Activated CD8-positive, alpha-beta T cell treated with anti-CD3 and anti-CD28 coated beads for 36 hours (primary cell): ENCODE measurements around the gene GABARAP. TPM values are rescaled to one million over a fixed set of nuclear protein-coding genes. Genes with fewer than 3 reads are reported as not detected.

ENCODE experiments used
- ATAC-seq: fragments of 200-7000 bp; cut with Tn5 transposase; one replicate; pipeline ENCODE4 v1.10.0; 2021; ENCODE audit warnings: mild to moderate bottlenecking, moderate library complexity
- CTCF ChIA-PET: fragments of 350-600 bp; sonication (Branson Sonifier 250); formaldehyde crosslinking; loops from one replicate; lab custom pipeline; 2021; ENCODE audit warnings: antibody characterized with exemption; lab: Charles Lee
- POLR2A ChIA-PET: fragments of 350-600 bp; sonication (Branson Sonifier 250); formaldehyde crosslinking; loops from one replicate; lab custom pipeline; 2021; ENCODE audit warnings: antibody characterized with exemption; lab: Charles Lee
- DNase-seq: peaks from one replicate; pipeline ENCODE4 v3.0.0-alpha.2; 2020
- H3K27ac Mint-ChIP-seq: one replicate; pipeline ENCODE4 v1.8.0; 2021; ENCODE audit warnings: mild to moderate bottlenecking, mixed read lengths
- H3K27me3 Mint-ChIP-seq: one replicate; pipeline ENCODE4 v1.8.0; 2021; ENCODE audit warnings: mixed read lengths
- H3K36me3 Mint-ChIP-seq: one replicate; pipeline ENCODE4 v1.8.0; 2021; ENCODE audit warnings: low read depth, mixed read lengths
- H3K4me1 Mint-ChIP-seq: one replicate; pipeline ENCODE4 v1.8.0; 2021; ENCODE audit warnings: low read depth, mixed read lengths
- H3K4me3 Mint-ChIP-seq: one replicate; pipeline ENCODE4 v1.8.0; 2021; ENCODE audit warnings: mild to moderate bottlenecking, moderate library complexity, mixed read lengths
- H3K9me3 Mint-ChIP-seq: one replicate; pipeline ENCODE4 v1.8.0; 2021; ENCODE audit warnings: mixed read lengths
- intact Hi-C: fragments of 100-400 bp; cut with micrococcal nuclease; formaldehyde crosslinking; loops from one replicate; pipeline ENCODE4 v1.10.0; 2022
- total RNA-seq, 2 experiments: library from RNA; stranded (reverse); gene quantifications; one replicate each; pipeline ENCODE4 v1.2.3, GENCODE V29; 2021
- TF ChIP-seq, protein P1 (sequence below): fragments of 200-600 bp; IDR thresholded peaks from one replicate; pipeline ENCODE4 v1.8.0; 2022; ENCODE audit warnings: antibody characterized with exemption, mild to moderate bottlenecking

Gene GABARAP
- total RNA-seq, 2 experiments from 2014 or later, result 104 to 118 TPM

DNA sequence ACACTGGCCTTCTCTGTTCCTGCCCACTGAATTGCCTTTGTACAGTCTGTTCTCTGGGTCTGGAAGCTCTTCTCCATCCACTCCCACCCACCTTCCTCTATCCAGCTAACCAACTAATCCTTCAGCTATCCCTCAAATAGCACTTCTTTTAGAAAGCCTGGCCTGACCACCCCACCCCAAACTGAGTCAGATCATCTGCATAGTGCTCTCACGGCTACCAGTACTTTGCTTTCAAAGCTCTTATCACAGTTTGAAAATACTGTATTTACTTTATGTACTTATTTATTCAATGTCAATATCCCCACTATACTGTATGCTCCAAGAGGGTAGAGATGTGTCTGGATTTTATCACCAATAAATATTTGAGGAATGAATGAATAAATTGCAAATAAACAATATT, 24.5 kb upstream of the GABARAP start:
- intact Hi-C loops, result no loop called here
- H3K36me3 Mint-ChIP-seq, result no peaks in the 10 kb centered on the region
- H3K4me3 Mint-ChIP-seq, result no peak overlapping the region
- ChIA-PET POLR2A (interaction anchor here (0.6 kb wide), 1 partner anchor 13 kb away, joined by 3 read pairs; no protein-coding TSS in a partner anchor), CTCF (interaction anchor here (0.9 to 4.5 kb wide), 6 partner anchors 14 to 221 kb away, joined by 3 to 21 read pairs (median 4); no protein-coding TSS in a partner anchor)
- TF ChIP-seq, protein P1, sequence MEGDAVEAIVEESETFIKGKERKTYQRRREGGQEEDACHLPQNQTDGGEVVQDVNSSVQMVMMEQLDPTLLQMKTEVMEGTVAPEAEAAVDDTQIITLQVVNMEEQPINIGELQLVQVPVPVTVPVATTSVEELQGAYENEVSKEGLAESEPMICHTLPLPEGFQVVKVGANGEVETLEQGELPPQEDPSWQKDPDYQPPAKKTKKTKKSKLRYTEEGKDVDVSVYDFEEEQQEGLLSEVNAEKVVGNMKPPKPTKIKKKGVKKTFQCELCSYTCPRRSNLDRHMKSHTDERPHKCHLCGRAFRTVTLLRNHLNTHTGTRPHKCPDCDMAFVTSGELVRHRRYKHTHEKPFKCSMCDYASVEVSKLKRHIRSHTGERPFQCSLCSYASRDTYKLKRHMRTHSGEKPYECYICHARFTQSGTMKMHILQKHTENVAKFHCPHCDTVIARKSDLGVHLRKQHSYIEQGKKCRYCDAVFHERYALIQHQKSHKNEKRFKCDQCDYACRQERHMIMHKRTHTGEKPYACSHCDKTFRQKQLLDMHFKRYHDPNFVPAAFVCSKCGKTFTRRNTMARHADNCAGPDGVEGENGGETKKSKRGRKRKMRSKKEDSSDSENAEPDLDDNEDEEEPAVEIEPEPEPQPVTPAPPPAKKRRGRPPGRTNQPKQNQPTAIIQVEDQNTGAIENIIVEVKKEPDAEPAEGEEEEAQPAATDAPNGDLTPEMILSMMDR, result no peak
- no peak for ATAC-seq
- H3K9me3 Mint-ChIP-seq, result no peaks in the 10 kb centered on the region
- H3K4me1 Mint-ChIP-seq, result peaks cover 17% of the 10 kb centered on the region
- H3K27me3 Mint-ChIP-seq, result peaks cover 17% of the 10 kb centered on the region
- H3K27ac Mint-ChIP-seq, result no peak overlapping the region
- no peak for DNase-seq

DNA sequence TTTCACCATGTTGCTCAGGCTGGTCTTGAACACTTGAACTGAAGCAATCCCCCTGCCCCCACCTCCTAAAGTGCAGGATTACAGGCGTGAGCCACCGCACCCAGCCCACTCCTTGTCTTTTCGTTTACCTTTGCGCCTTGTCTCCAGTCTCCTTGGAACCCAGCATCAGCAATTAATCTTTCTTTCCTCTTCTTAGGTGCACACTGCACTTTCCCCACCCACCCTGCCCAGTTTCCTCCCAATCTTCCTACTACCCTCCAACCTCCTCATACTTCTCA, 21.5 kb upstream of the GABARAP start:
- peaks cover 18% of the 10 kb centered on the region for H3K27me3 Mint-ChIP-seq
- no peaks in the 10 kb centered on the region for H3K9me3 Mint-ChIP-seq
- CTCF ChIA-PET, result no interaction called here
- H3K36me3 Mint-ChIP-seq, result peaks cover 12% of the 10 kb centered on the region
- DNase-seq (peak; percentile 14), ATAC-seq (no peak)
- POLR2A ChIA-PET, result interaction anchor here (1.0 kb wide), 1 partner anchor 29 kb away, joined by 3 read pairs; the partner anchor contains the start of gene DVL2
- no peak overlapping the region for H3K27ac Mint-ChIP-seq
- intact Hi-C loops, result no loop called here
- peaks cover 33% of the 10 kb centered on the region for H3K4me1 Mint-ChIP-seq
- no peak overlapping the region for H3K4me3 Mint-ChIP-seq
- TF ChIP-seq, protein P1, result no peak

DNA sequence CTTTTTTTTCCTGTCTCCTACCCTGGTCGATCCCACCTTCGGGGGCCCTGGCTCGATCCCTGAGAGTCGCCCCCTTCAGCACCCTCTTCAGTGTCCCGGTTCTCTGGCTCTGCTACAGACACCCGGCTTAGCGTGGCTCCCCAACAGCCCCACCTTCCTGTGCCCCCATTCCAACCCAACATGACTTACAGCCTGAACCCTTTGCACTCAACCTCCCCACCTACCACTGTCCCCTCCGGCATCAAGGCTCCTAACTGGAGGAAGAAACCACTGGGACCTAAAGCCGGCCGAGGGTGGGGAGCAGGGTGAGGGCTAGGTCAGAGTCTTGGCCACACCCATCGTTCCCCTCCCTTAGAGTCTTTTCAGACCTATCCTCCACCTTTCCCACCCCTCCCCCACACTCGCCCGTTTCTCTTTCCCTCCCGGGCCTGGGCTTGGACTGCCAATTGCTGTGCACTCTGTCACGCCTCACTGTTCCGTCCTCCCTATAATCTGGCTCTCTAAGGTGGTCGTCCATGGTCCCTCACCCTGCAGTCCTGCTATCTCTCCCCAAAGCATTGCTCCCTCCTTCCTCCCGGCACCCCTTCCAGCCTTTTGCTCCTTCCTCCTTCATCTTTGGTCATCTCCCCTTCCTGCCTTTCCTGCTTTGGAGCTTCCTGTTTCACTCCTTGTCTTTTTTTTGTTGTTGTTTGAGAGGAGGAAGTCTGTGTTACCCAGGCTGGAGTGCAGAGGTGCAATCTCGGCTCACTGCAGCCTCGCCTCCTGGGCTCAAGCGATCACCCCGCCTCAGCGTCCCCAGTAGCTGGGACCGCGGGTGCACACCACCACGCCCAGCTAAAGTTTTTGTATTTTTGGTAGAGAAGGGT, 20.9 kb upstream of the GABARAP start:
- POLR2A ChIA-PET, result interaction anchor here (0.6 to 1.0 kb wide), 2 partner anchors 29 to 43 kb away, joined by 3 read pairs; partner anchors contain the start of gene DVL2
- no peaks in the 10 kb centered on the region for H3K9me3 Mint-ChIP-seq
- peaks cover 18% of the 10 kb centered on the region for H3K27me3 Mint-ChIP-seq
- CTCF ChIA-PET, result no interaction called here
- ATAC-seq, result peak; percentile 25
- DNase-seq, result peak; percentile 48
- TF ChIP-seq, protein P1, result no peak
- H3K36me3 Mint-ChIP-seq, result peaks cover 17% of the 10 kb centered on the region
- intact Hi-C loops, result no loop called here
- H3K4me1 Mint-ChIP-seq, result peaks cover 37% of the 10 kb centered on the region
- H3K4me3 Mint-ChIP-seq, result peak overlapping the region; percentile 44
- H3K27ac Mint-ChIP-seq, result peak overlapping the region; percentile 50

DNA sequence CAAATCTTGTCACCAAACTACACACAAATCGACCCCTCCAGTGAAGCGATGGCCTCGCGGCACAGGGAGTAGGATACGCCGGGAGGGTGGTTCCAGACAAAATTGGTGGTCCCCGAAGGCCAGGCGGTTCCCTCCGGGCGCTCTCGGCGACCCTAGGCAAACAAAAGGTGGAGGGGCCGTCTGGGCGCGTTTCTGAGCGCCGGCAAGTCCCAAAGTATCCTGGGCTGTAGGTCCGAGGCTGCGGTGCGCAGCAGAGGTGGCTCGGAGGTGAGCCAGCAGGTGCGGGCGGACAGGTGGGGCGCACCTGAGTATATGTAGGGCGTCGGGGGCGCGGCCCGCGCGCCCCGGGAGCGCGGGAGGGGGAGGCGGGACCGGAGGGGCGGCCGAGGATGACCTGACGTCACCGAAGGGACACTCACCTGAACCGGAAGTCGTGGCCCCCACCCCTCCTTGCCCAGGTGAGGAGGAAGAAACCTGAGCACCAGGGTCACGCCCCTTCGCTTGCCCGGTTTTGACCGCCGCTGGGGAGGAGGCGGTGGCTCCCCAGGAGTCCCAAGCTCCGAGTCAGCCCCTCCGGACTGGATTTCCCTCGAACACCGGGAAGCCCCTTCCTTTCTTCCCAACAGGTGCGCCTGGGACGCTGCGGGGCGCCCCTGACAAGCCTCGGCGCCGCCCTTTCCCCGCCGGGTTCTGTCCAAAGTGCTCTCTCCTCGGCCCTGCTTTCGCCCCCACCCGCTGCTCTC, 20.1 kb upstream of the GABARAP start, which contains the start of gene CLDN7:
TSS of gene CLDN7 (minus strand) at position 287 of the 743 bp plus-strand sequence. CDS start 435 bp downstream, outside the sequence.
- Mint-ChIP-seq H3K36me3 (peaks cover 17% of the 10 kb centered on the region), H3K9me3 (no peaks in the 10 kb centered on the region), H3K4me1 (peaks cover 37% of the 10 kb centered on the region), H3K27me3 (peaks cover 18% of the 10 kb centered on the region), H3K27ac (peak within 1 kb of the TSS; percentile 74), H3K4me3 (peak within 1 kb of the TSS; percentile 68)
- DNase-seq (no peak), ATAC-seq (no peak)
- intact Hi-C loops, result no loop called here
- TF ChIP-seq, protein P1, result no peak
- POLR2A ChIA-PET, result interaction anchor here (0.6 to 1.0 kb wide), 2 partner anchors 13 to 42 kb away, joined by 3 read pairs; no protein-coding TSS in a partner anchor
- CTCF ChIA-PET, result no interaction called here
